ENCODE results near the gene OIT3.
"Not testable (repeated sequence)": the region's sequence is repeated elsewhere in the genome, so short reads cannot be mapped to it uniquely, and the experiment has no call there.

Gene OIT3

GRCh38 chr10:72893136-72893798 is at the start of gene OIT3:
Gene OIT3, plus strand, starts transcription at chr10:72893739. Its CDS starts 60 bp downstream, at chr10:72893799.
- no peak for DNase-seq

DNA sequence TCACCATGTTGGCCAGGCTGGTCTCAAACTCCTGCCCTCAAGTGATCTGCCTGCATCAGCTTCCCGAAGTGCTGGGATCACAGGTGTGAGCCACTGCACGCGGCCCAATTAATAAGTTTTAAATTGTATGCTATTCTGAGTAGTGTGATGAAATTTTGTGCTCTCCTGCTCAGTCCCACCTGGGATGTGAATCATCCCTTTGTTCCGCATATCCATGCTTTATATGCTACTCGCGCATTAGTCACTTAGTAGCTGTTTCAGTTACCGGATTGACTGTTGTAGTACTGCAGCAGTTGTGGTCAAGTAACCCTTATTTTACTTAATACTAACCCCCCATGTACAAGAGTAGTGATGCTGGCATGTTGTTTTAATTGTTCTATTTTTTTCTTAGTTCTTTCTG is 47.3 kb upstream of the OIT3 start:
- peak; percentile 4 to 42 for DNase-seq

DNA sequence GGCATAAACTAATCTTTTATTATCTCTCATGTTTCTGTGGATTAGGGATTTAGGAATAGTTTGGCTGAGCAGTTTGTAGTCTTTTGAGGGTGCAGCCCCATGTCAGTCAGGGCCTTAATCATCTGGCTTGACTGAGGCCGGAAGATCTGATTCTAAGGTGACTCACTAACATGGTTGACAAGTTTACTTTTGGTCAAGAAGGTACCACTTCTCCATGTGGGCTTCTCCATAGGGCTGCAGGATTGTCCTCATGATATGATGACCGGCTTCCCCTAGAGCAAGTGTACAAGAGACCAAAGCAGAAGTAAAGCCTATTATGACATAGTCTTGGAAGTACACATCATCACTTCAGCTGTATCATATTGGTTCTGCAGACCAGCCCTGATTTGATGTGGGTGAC is 45.9 kb upstream of the OIT3 start:
- no peak for DNase-seq

- no peak for DNase-seq
Measured at GRCh38 chr10:72850861-72851260, 42.7 kb upstream of the OIT3 start.

DNA sequence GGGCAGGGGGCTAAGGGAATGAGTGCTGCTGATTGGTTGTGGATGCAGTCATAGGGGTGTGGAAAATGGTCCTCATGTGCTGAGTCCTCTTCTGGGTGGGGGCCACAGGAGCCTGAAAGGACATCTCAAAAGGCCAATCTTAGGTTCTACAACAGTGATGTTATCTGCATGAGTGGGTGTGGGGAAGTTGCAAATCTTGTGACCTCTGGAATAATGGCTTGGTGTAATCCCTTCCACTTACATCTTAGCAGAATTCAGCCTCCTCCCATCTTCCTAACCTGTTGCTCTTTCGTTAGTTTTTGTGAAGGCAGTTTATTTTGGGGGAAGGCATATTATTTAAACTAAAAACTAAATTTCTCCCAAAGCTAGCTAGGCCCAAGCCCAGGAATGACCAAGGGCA is 42.0 kb upstream of the OIT3 start:
- no peak for DNase-seq

DNA sequence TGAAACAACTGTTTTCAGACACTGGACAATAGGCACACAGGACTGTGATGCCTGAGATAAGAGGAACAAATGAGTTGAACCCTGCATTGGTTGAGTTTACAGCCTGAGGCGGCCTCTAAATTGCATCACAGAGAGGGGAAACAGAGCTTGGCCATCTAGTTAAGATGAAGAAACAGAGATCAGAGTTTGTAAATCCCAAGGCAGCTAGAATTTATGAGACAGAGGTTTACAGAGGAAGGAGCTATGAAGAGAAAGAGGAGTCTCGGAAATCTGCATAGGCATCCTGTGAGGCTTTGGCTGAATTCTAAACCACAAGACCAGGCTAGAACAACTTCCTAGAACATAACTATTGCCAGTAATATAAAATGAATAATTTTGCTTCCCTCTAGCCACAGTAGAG is 41.0 kb upstream of the OIT3 start:
- DNase-seq = no peak

- no peak for DNase-seq
Measured at GRCh38 chr10:72855129-72855528, 38.4 kb upstream of the OIT3 start.

GRCh38 chr10:72855790-72856189 is 37.7 kb upstream of the OIT3 start:
- DNase-seq = no peak

DNA sequence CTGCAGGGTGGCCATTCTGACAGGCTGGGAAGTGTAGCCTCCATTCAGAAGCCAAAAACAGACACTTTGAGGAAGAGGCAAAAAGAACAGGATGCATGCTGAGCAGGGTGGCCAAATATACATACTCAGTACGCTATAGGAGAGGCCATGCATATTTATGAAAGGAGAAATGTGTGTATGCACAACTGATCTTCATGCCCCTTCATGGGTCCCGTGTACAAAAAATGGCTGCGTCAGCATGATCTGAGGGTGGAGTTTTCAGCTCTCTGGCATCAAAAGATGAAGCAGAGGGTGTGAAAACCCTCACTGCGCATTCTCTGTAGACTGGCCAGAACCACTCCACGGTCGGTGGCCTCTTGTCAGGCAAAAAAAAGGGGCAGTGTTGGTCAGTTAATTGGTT is 35.5 kb upstream of the OIT3 start:
- no peak for DNase-seq

DNA sequence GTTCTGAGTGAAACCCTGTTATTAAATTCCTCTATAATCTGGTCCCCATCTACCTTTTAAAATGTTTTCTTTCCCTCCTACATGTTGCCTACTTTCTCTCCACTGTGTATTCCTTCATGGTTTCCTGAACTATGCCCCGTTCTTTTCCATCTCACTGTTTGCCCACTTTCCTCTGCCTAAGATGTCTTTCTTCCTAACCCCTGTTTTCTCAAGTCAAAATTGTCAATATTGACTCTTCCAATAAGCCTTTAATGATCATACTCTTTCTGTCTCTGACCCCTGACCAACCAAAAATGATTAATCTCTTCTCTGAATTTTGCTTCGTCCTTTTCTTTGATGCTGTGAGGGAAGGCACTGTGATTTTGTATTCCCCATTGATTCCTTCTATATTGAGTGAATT is 30.6 kb upstream of the OIT3 start:
- DNase-seq = no peak

DNA sequence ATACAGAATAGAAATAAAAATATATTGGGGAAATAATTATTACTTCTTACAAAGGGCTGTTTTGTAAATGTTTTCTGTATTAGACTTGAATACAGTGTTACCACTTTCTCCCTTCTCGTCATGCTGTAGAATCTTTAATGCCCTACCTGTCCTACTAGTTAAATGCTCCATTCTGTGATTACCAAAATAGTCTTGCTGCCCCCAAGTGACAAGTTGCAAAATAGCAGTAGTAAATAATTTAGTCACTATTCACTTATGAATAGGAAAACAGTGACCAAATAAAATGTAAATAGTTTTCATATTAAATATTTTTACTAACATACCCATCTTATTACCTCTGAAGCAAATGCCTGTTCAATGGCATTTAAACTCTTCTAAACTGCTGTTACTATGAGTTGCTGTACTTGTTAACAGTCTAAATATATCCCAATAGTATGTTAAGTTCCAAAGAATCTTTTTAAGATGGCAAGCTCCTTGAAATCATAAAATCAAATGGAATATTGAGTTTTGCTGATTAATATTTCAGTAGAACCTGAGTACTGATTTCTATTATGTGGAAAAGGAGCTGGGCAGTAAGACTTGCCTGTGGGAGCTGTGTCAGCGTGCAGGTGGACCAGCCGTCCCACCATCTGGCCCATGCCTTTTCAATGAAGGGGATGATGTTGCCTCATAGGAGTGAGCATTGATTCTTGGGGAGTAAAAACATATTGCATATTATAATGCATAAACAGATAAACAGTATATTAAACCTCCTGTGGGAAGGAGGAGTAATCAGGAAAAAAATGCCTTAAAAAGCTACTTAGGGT is 18.1 kb upstream of the OIT3 start:
- DNase-seq = peak in 1 of 2 experiments; percentile 43

DNA sequence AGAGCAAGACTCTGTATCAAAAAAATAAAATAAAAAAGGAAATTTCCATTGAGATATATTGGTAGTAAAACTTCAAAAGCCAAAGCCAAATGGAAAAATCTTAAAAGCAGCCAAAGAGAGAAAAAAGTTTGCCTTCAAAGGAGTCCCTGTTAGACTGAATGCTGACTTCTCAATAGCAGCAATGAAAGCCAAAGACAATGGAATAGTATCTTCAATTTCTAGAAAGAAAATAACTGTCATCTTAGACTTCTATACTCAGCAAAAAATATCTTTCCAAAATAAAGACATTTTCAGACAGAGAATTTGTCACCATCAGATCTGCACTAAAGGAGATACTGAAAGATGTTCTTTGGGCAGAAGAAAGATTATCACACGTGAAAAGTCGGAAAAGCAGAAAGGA is 14.3 kb upstream of the OIT3 start:
- no peak for DNase-seq

GRCh38 chr10:72881291-72881690 is 12.2 kb upstream of the OIT3 start:
- DNase-seq = no peak

DNA sequence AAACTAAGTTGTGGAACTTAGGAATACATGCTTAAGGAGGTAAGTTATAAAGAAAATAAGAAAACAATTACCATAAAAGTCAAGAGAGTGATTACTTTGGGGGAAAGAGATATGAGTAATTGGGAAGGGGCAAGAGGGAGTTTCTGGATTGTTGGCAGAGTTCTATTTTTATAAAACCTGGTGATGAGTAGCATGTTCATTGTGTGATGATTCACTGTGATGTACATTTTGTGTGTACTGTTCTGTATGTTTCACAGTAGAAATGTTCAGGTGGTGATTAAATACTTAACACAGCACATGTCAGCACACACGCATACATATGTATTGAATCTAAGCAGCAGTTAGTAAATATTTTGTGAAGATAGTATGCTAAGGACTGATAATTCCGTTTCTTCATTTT is 9.7 kb upstream of the OIT3 start:
- no peak for DNase-seq

DNA sequence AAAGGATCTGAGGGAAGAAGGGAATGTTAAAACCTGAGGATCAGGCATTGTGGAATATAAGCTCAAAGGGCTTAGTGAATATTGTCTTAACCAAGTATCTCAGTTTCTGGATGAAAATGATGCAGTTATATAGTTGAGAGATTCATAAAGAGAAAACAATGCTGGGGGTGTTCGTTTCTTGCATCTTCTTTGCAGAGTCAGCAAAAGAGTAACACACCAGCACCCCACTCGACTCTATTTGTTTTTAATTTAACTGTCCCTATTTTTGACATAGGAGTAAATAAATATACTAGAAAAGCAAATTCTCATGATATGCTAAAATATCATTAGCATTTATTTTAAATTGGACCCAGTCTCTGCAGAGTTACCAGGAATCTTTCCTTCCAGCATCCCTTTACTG is 7.6 kb upstream of the OIT3 start:
- DNase-seq = no peak

DNA sequence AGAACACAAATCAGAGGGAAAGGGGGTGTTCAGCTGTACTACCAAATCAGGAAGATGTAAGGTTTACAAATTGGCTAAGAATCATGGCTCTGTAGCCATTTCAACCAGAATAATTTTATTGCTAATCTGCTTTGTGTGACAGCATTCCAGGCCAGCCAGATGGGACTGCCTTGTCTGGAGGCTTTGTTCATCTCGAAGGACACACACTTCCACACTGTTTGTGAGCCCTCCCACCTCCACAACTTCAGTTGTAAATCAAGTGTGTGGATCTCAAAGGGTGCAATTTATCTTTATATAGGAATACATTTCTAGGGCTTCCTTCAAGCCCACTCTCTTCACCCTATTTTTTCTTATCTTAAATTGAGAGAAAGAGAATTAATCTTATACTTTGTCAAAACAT is 6.9 kb upstream of the OIT3 start:
- DNase-seq = no peak

DNA sequence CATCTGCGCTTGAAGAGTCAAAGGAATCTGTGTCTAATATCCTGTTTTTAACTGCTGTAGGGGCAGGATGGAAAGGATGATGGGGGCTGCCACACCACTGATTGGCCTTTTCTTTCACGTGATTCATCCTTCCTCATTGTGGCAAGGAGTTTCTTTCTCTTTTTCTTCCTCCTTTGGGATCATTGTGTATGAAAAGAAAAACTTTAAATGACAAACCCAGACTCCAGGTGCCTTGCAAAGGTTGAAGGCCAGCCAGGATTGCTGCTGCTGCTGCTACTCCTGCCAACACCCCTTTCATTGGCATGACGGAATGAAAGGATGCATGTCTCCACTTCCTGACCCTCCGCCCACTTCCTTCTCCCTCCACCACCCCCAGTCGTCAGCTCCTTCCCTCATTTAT is 6.5 kb upstream of the OIT3 start:
- DNase-seq = no peak

- no peak for DNase-seq
Measured at GRCh38 chr10:72888151-72888638, 5.3 kb upstream of the OIT3 start.

GRCh38 chr10:72889391-72889831 is 4.1 kb upstream of the OIT3 start:
- DNase-seq = no peak

DNA sequence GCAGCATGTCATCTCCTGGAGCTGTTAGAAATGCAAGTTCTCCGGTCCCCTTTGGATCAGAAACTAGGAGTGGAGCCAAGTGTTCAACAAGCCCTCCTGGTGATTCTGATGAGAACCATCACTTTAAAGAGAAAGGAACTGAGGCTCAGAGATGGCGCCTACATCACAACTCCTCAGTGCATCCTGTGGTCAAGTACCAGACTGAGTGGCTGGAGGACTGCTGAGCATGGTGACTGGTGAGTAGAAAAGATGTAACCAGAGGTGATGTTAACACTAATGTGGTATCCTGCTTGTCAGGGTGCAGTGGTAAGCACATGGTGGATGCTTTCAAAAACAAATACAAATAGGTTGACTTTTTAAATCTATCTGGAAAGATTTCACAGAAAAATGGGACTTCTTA is 3.5 kb upstream of the OIT3 start:
- no peak for DNase-seq

DNA sequence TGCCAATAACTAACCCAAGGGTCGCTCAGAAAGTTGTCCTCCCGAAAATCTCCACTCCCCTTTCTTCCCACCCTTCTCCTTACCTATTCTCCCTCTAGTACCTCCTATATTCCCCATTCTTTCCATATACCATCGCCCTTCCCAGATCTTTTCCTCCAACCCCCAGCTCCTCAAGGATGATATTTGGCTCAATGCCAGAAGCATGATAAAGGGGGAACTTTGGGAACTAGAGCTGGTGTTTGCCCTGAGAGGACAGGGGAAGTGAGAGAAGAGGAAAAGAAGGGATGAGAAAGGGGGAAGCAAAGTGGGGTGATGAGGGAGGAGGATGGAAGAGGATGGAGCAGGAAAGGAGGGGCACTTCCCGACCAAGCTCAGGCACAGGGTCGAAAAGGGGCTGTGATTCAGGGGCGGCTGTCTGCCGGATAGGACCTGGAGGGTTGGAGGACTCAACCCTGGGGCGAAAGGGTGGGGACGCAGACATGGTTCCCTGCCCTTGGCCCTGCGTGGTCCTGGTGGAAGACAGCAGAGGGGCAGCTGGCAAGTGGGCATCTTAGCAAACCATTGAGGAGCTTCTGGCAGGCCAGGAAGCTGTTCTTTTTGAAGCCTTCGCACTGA is 1.8 kb downstream of the OIT3 start:
- no peak for DNase-seq

GRCh38 chr10:72898616-72899015 is 5.1 kb downstream of the OIT3 start:
- DNase-seq = no peak

- DNase-seq = no peak
Measured at GRCh38 chr10:72899545-72899944, 6.0 kb downstream of the OIT3 start.

DNA sequence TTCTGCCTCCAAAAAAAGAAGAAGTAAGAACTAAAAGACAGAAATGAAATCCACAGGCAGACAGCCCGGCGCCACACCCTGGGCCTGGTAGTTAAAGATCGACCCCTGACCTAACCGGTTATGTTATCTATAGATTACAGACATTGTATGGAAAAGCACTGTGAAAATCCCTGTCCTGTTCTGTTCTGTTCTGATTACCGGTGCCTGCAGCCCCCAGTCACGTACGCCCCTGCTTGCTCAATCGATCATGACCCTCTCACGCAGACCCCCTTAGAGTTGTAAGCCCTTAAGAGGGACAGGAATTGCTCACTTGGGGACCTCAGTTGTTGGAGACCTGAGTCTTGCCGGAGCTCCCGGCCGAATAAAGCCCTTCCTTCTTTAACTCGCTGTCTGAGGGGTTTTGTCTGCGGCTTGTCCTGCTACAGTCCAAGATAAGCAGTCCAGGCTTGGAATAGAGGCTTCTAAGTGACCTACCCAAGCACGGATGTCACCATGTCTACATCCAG is 10.5 kb downstream of the OIT3 start:
- not testable (repeated sequence) for DNase-seq

Data from SW 1271 (cell line).